Measurements from ENCODE around the gene LSAMP. TPM values are rescaled to one million over a fixed set of nuclear protein-coding genes. Genes with fewer than 3 reads are reported as not detected.

The LSAMP gene
- total and polyA plus RNA-seq, 2 of the 8 experiments (the other 6 are each of a cell fraction or from before 2014, with no cell fraction given), result 1.8 to 5.7 TPM

DNA sequence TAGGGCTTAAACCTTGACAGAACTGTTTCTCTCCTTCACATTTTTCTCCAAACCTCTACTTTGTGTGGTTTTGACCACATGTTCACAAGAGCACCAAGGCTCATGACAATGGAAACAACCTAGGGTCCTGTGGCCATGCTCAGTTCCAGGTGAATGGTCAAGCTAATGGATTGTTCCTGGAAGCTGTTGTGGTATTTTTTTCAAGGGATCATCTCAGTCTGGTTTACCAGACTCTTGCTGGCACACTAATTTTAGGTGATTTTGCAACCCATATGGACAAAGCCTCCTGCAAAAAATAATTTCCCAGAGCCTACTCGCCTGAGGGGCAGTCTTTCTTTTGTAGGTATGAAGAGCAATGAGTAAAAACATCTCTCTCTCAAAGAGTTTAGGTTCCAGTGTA lies 67.2 kb downstream of the LSAMP start (continued):
- TF ChIP-seq EGR1 (IDR thresholded peaks at IDR 0.05; ENCODE audit: borderline replicate concordance, low read depth, low read length) (no peak), PHF8 (conservative IDR thresholded peaks at IDR 0.05; ENCODE audit: low read depth, low read length) (no peak), POU5F1 (IDR thresholded peaks at IDR 0.05; ENCODE audit: low read depth, low read length) (no peak), KDM4A (IDR thresholded peaks at IDR 0.05; ENCODE audit: low read depth, low read length, severe bottlenecking) (no peak), SIX5 (IDR thresholded peaks at IDR 0.05; ENCODE audit: low read depth, low read length) (no peak)

All from H1 (cell line).